ENCODE measurements around the gene HIVEP3.
A peak's percentile ranks its signal among the peaks of the same experiment; 100 is the strongest.

DNA sequence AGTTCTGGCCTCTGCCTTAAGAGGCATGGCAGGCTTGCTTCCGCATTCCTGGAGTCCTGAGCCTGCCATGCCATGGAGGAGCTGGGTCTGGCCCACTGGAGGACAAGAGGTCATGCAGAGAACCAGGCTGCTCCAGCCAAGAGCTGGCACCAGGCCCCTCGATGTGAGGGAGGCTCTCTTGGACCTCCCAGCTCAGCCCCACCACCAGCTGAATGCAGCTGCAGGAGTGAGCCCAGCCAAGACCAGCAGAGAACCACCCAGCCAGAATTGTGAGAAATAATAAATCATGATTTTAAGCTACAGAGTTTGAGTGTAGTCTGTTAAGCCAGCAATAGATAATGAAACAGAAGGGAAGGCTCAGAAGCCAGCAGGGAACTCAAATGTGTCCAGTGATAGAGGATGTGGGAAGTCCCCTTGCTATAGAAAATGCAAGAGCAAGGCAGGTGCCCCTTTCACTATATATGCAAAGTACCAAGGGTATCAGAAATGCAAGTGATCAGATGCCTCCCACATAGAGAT, 118.4 kb downstream of the HIVEP3 start:
- TF ChIP-seq, protein P1, sequence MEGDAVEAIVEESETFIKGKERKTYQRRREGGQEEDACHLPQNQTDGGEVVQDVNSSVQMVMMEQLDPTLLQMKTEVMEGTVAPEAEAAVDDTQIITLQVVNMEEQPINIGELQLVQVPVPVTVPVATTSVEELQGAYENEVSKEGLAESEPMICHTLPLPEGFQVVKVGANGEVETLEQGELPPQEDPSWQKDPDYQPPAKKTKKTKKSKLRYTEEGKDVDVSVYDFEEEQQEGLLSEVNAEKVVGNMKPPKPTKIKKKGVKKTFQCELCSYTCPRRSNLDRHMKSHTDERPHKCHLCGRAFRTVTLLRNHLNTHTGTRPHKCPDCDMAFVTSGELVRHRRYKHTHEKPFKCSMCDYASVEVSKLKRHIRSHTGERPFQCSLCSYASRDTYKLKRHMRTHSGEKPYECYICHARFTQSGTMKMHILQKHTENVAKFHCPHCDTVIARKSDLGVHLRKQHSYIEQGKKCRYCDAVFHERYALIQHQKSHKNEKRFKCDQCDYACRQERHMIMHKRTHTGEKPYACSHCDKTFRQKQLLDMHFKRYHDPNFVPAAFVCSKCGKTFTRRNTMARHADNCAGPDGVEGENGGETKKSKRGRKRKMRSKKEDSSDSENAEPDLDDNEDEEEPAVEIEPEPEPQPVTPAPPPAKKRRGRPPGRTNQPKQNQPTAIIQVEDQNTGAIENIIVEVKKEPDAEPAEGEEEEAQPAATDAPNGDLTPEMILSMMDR (IDR thresholded peaks at IDR 0.05): no peak
- TF ChIP-seq POLR2AphosphoS5 (IDR thresholded peaks at IDR 0.05; ENCODE audit: insufficient read depth in 1 of 2, low read depth in 1 of 2) (peak in 1 of 2 donors; percentile 38), POLR2A (IDR thresholded peaks at IDR 0.05) (no peak)
